Ectodermal cell (in vitro differentiated cells): Measurements from ENCODE around the gene TRIO.

Experiments
- H3K27ac ChIP-seq: 2 replicates; pipeline ENCODE4 v1.7.0; 2013; ENCODE audit warnings: mild to moderate bottlenecking, low read depth, low read length; ENCODE audit not compliant: insufficient read depth, poor library complexity, severe bottlenecking
- H3K27me3 ChIP-seq: 2 replicates; pipeline ENCODE4 v1.7.0; 2013; ENCODE audit warnings: mild to moderate bottlenecking, low read length; ENCODE audit not compliant: insufficient read depth, control insufficient read depth, poor library complexity, severe bottlenecking
- H3K36me3 ChIP-seq: one replicate; pipeline ENCODE4 v1.7.0; 2013; ENCODE audit warnings: low read length; ENCODE audit not compliant: control insufficient read depth, insufficient read depth
- H3K4me1 ChIP-seq: one replicate; pipeline ENCODE4 v1.7.0; 2013; ENCODE audit warnings: low read length; ENCODE audit not compliant: control insufficient read depth, insufficient read depth
- H3K4me3 ChIP-seq: 2 replicates; pipeline ENCODE4 v1.7.0; 2013; ENCODE audit warnings: low read depth, low read length, control low read depth; ENCODE audit not compliant: insufficient read depth
- H3K9me3 ChIP-seq: 2 replicates; pipeline ENCODE4 v1.7.0; 2013; ENCODE audit warnings: mild to moderate bottlenecking, low read length, moderate library complexity; ENCODE audit not compliant: control insufficient read depth
- WGBS, 2 experiments: methylation state at CpG; one replicate each; pipeline ENCODE4 v1.1.7; 2013; ENCODE audit warnings: missing lambda C conversion rate in 2 of 2; 5-methylcytosine and 5-hydroxymethylcytosine counted together

Gene TRIO

GRCh38 chr5:14302330-14302729, 159.2 kb downstream of the TRIO start:
- H3K36me3 ChIP-seq: peaks cover 11% of the 10 kb centered on the region
- peaks cover 9% of the 10 kb centered on the region for H3K4me1 ChIP-seq
- no peaks in the 10 kb centered on the region for H3K9me3 ChIP-seq
- no peak overlapping the region for H3K4me3 ChIP-seq
- 96% methylated on average over 3 of the region's 3 CpGs for WGBS, 2 experiments
- no peak overlapping the region for H3K27ac ChIP-seq
- H3K27me3 ChIP-seq: no peaks in the 10 kb centered on the region

GRCh38 chr5:14305045-14305444, 161.9 kb downstream of the TRIO start:
- Histone ChIP-seq H3K36me3 (peaks cover 16% of the 10 kb centered on the region), H3K4me1 (peaks cover 6% of the 10 kb centered on the region), H3K27me3 (no peaks in the 10 kb centered on the region), H3K27ac (no peak overlapping the region), H3K4me3 (no peak overlapping the region), H3K9me3 (no peaks in the 10 kb centered on the region)
- WGBS, 2 experiments: 87 to 91% methylated on average over 7 of the region's 7 CpGs

GRCh38 chr5:14306329-14306815, 163.2 kb downstream of the TRIO start:
- no peak overlapping the region for H3K27ac ChIP-seq
- H3K4me1 ChIP-seq: no peaks in the 10 kb centered on the region
- no peaks in the 10 kb centered on the region for H3K9me3 ChIP-seq
- no peak overlapping the region for H3K4me3 ChIP-seq
- peaks cover 20% of the 10 kb centered on the region for H3K36me3 ChIP-seq
- H3K27me3 ChIP-seq: no peaks in the 10 kb centered on the region
- WGBS, 2 experiments: 96 to 100% methylated on average over 2 of the region's 2 CpGs

- H3K27ac ChIP-seq: no peak overlapping the region
- no peaks in the 10 kb centered on the region for H3K9me3 ChIP-seq
- no peaks in the 10 kb centered on the region for H3K27me3 ChIP-seq
- 91 to 95% methylated on average over 5 of the region's 5 CpGs for WGBS, 2 experiments
- no peak overlapping the region for H3K4me3 ChIP-seq
- H3K4me1 ChIP-seq: no peaks in the 10 kb centered on the region
- H3K36me3 ChIP-seq: peaks cover 20% of the 10 kb centered on the region
Observed at GRCh38 chr5:14308384-14309154, 165.4 kb downstream of the TRIO start.

GRCh38 chr5:14309199-14309598, 166.1 kb downstream of the TRIO start:
- Histone ChIP-seq H3K4me1 (no peaks in the 10 kb centered on the region), H3K9me3 (no peaks in the 10 kb centered on the region), H3K36me3 (peaks cover 16% of the 10 kb centered on the region), H3K27me3 (no peaks in the 10 kb centered on the region), H3K27ac (no peak overlapping the region), H3K4me3 (no peak overlapping the region)

- WGBS, 2 experiments: 93 to 96% methylated on average over 8 of the region's 8 CpGs
- H3K9me3 ChIP-seq: no peaks in the 10 kb centered on the region
- H3K36me3 ChIP-seq: peaks cover 15% of the 10 kb centered on the region
- no peak overlapping the region for H3K4me3 ChIP-seq
- H3K4me1 ChIP-seq: no peaks in the 10 kb centered on the region
- no peak overlapping the region for H3K27ac ChIP-seq
- H3K27me3 ChIP-seq: no peaks in the 10 kb centered on the region
Observed at GRCh38 chr5:14309878-14310531, 166.9 kb downstream of the TRIO start.

GRCh38 chr5:14310901-14311300, 167.8 kb downstream of the TRIO start:
- Histone ChIP-seq H3K36me3 (peaks cover 8% of the 10 kb centered on the region), H3K4me3 (no peak overlapping the region), H3K27me3 (no peaks in the 10 kb centered on the region), H3K4me1 (no peaks in the 10 kb centered on the region), H3K9me3 (no peaks in the 10 kb centered on the region), H3K27ac (no peak overlapping the region)
- 94 to 95% methylated on average over 8 of the region's 8 CpGs for WGBS, 2 experiments

- H3K9me3 ChIP-seq: no peaks in the 10 kb centered on the region
- H3K27me3 ChIP-seq: no peaks in the 10 kb centered on the region
- peaks cover 18% of the 10 kb centered on the region for H3K36me3 ChIP-seq
- no peak overlapping the region for H3K4me3 ChIP-seq
- no peak overlapping the region for H3K27ac ChIP-seq
- no peaks in the 10 kb centered on the region for H3K4me1 ChIP-seq
- WGBS, 2 experiments: 92 to 97% methylated on average over 3 to 4 of the region's 4 CpGs
Observed at GRCh38 chr5:14313986-14314690, 171.0 kb downstream of the TRIO start.

- Histone ChIP-seq H3K4me1 (no peaks in the 10 kb centered on the region), H3K9me3 (no peaks in the 10 kb centered on the region), H3K4me3 (no peak overlapping the region), H3K27me3 (no peaks in the 10 kb centered on the region), H3K27ac (no peak overlapping the region), H3K36me3 (peaks cover 15% of the 10 kb centered on the region)
- 95 to 96% methylated on average over 12 of the region's 12 CpGs for WGBS, 2 experiments
Observed at GRCh38 chr5:14316471-14316870, 173.3 kb downstream of the TRIO start.

- H3K27me3 ChIP-seq: no peaks in the 10 kb centered on the region
- H3K4me1 ChIP-seq: no peaks in the 10 kb centered on the region
- 90 to 95% methylated on average over 1 of the region's 1 CpG for WGBS, 2 experiments
- no peaks in the 10 kb centered on the region for H3K9me3 ChIP-seq
- no peak overlapping the region for H3K27ac ChIP-seq
- H3K36me3 ChIP-seq: peaks cover 15% of the 10 kb centered on the region
- H3K4me3 ChIP-seq: no peak overlapping the region
Observed at GRCh38 chr5:14319102-14319501, 176.0 kb downstream of the TRIO start.
